ENCODE data around the gene ASCC3. TPM values are rescaled to one million over a fixed set of nuclear protein-coding genes. Genes with fewer than 3 reads are reported as not detected.

Gene ASCC3
- total RNA-seq, 6 experiments from 2014 or later, result 96.1 to 101 (median 97.8) TPM

- H3K9me3 Mint-ChIP-seq, result no peaks in the 10 kb centered on the region
- H3K4me1 Mint-ChIP-seq (ENCODE audit: low read depth), result no peaks in the 10 kb centered on the region
- no peak overlapping the region for H3K4me3 Mint-ChIP-seq
- H3K27me3 Mint-ChIP-seq (ENCODE audit: insufficient read depth), result no peaks in the 10 kb centered on the region; the same call in 1 of the 2 replicates
- TF ChIP-seq, protein P1, sequence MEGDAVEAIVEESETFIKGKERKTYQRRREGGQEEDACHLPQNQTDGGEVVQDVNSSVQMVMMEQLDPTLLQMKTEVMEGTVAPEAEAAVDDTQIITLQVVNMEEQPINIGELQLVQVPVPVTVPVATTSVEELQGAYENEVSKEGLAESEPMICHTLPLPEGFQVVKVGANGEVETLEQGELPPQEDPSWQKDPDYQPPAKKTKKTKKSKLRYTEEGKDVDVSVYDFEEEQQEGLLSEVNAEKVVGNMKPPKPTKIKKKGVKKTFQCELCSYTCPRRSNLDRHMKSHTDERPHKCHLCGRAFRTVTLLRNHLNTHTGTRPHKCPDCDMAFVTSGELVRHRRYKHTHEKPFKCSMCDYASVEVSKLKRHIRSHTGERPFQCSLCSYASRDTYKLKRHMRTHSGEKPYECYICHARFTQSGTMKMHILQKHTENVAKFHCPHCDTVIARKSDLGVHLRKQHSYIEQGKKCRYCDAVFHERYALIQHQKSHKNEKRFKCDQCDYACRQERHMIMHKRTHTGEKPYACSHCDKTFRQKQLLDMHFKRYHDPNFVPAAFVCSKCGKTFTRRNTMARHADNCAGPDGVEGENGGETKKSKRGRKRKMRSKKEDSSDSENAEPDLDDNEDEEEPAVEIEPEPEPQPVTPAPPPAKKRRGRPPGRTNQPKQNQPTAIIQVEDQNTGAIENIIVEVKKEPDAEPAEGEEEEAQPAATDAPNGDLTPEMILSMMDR (IDR thresholded peaks at IDR 0.05), result no peak
- DNase-seq, result no peak
- H3K27ac Mint-ChIP-seq, result no peak overlapping the region
- H3K36me3 Mint-ChIP-seq (ENCODE audit: low read depth), result no peaks in the 10 kb centered on the region; the same call in 1 of the 2 replicates
Observed at GRCh38 chr6:100693249-100693927, 187.7 kb downstream of the ASCC3 start.

DNA sequence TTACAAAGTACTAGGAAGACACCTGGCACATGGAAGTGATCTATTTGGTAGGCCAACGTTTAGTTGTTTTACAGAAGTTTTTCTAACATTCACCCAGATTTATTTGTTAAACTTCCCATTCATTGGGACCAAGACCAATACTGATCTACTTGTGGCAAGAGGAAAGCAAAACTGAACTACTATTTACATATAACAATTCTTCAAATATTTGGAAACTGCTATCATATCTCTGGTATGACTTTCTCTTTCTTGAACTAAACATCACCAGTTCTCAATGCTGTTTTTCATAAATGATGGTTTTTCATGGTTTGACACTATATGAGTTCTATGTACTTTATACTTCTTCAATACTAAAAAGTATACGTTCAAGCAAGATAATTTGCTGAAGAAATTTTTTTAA lies 189.2 kb downstream of the ASCC3 start:
- H3K9me3 Mint-ChIP-seq, result no peaks in the 10 kb centered on the region
- TF ChIP-seq, protein P1 (IDR thresholded peaks at IDR 0.05), result no peak
- no peaks in the 10 kb centered on the region for H3K27me3 Mint-ChIP-seq (ENCODE audit: insufficient read depth)
- no peaks in the 10 kb centered on the region for H3K4me1 Mint-ChIP-seq (ENCODE audit: low read depth)
- no peak overlapping the region for H3K27ac Mint-ChIP-seq
- no peak overlapping the region for H3K4me3 Mint-ChIP-seq
- no peaks in the 10 kb centered on the region; the same call in 1 of the 2 replicates for H3K36me3 Mint-ChIP-seq (ENCODE audit: low read depth)
- DNase-seq, result no peak

GRCh38 chr6:100686216-100686615 lies 194.9 kb downstream of the ASCC3 start:
- no peaks in the 10 kb centered on the region for H3K9me3 Mint-ChIP-seq
- TF ChIP-seq, protein P1 (IDR thresholded peaks at IDR 0.05), result no peak
- DNase-seq, result no peak
- peaks cover 7% of the 10 kb centered on the region for H3K4me1 Mint-ChIP-seq (ENCODE audit: low read depth)
- no peak overlapping the region for H3K4me3 Mint-ChIP-seq
- H3K27ac Mint-ChIP-seq, result no peak overlapping the region
- H3K36me3 Mint-ChIP-seq (ENCODE audit: low read depth), result peaks cover 9% of the 10 kb centered on the region
- H3K27me3 Mint-ChIP-seq (ENCODE audit: insufficient read depth), result no peaks in the 10 kb centered on the region; the same call in 1 of the 2 replicates

DNA sequence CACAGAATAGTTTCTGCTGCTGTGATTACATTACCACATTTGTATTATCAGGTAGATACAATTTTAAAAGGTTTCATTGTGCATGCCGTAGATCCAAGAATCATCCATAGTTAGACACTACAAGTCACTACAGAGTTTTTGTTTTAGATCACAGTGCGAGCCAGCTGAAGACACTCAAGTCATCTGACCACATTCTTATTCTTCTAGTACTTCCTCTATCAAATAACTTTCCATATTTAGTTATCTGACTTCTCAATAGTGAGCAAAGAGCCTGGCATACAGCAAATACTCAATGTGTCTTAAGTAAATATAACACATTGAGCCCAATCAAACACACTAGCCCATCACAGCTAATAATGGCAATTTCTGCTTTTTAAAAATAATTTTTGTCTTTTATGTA lies 195.4 kb downstream of the ASCC3 start:
- peaks cover 9% of the 10 kb centered on the region for H3K36me3 Mint-ChIP-seq (ENCODE audit: low read depth)
- no peak overlapping the region; the same call in 1 of the 2 replicates for H3K27ac Mint-ChIP-seq
- no peak for DNase-seq
- H3K27me3 Mint-ChIP-seq (ENCODE audit: insufficient read depth), result no peaks in the 10 kb centered on the region; the same call in 1 of the 2 replicates
- no peaks in the 10 kb centered on the region for H3K9me3 Mint-ChIP-seq
- H3K4me1 Mint-ChIP-seq (ENCODE audit: low read depth), result peaks cover 7% of the 10 kb centered on the region
- TF ChIP-seq, protein P1 (IDR thresholded peaks at IDR 0.05), result no peak
- no peak overlapping the region for H3K4me3 Mint-ChIP-seq

- DNase-seq, result no peak
- H3K4me3 Mint-ChIP-seq, result no peak overlapping the region
- no peaks in the 10 kb centered on the region; the same call in 1 of the 2 replicates for H3K4me1 Mint-ChIP-seq (ENCODE audit: low read depth)
- H3K36me3 Mint-ChIP-seq (ENCODE audit: low read depth), result peaks cover 2% of the 10 kb centered on the region
- no peaks in the 10 kb centered on the region for H3K9me3 Mint-ChIP-seq
- no peak overlapping the region for H3K27ac Mint-ChIP-seq
- TF ChIP-seq, protein P1 (IDR thresholded peaks at IDR 0.05), result no peak
- H3K27me3 Mint-ChIP-seq (ENCODE audit: insufficient read depth), result no peaks in the 10 kb centered on the region; the same call in 1 of the 2 replicates
Observed at GRCh38 chr6:100680163-100680562, 201.0 kb downstream of the ASCC3 start.
